ENCODE results near the gene ATRNL1.

GRCh38 chr10:115856580-115856979, 763.4 kb downstream of the ATRNL1 start:
- TF ChIP-seq MAX (IDR thresholded peaks at IDR 0.05; ENCODE audit: low read depth) (no peak), USF2 (IDR thresholded peaks at IDR 0.05; ENCODE audit: borderline replicate concordance, low read depth, low read length) (no peak)
